Skeletal muscle tissue (tissue), 4 donors: Measurements from ENCODE around the gene DLGAP4. TPM values are rescaled to one million over a fixed set of nuclear protein-coding genes. Genes with fewer than 3 reads are reported as not detected.

Experiments
- H3K27ac ChIP-seq: one replicate; pipeline ENCODE4 v1.7.0; 2013; ENCODE audit warnings: mild to moderate bottlenecking, low read depth, low read length, inconsistent platforms
- H3K27me3 ChIP-seq, 3 donors: one replicate each; pipeline ENCODE4 v1.7.0; 2013; ENCODE audit warnings: low read length in 3 of 3; ENCODE audit not compliant: control insufficient read depth in 3 of 3, insufficient read depth in 3 of 3
- H3K36me3 ChIP-seq, 3 donors: one replicate each; pipeline ENCODE4 v1.7.0; 2013; ENCODE audit warnings: low read length in 3 of 3; ENCODE audit not compliant: control insufficient read depth in 3 of 3, insufficient read depth in 3 of 3
- H3K4me1 ChIP-seq, 3 donors: one replicate each; pipeline ENCODE4 v1.7.0; 2013; ENCODE audit warnings: low read length in 3 of 3, mild to moderate bottlenecking in 3 of 3; ENCODE audit not compliant: control insufficient read depth in 3 of 3, insufficient read depth in 3 of 3
- H3K4me3 ChIP-seq, 3 donors: one replicate each; pipeline ENCODE4 v1.7.0; 2013; ENCODE audit warnings: low read length in 3 of 3
- H3K9ac ChIP-seq, 3 donors: one replicate each; pipeline ENCODE4 v1.7.0; 2013; ENCODE audit warnings: low read length in 3 of 3, mild to moderate bottlenecking in 3 of 3, moderate library complexity in 2 of 3, low read depth in 1 of 3
- H3K9me3 ChIP-seq, 3 donors: one replicate each; pipeline ENCODE4 v1.7.0; 2013; ENCODE audit warnings: low read length in 3 of 3; ENCODE audit not compliant: control insufficient read depth in 3 of 3
- total RNA-seq: library from RNA; depleted of rRNA; stranded (reverse); fragments of >200 nt; gene quantifications from one replicate; pipeline ENCODE4 v1.2.3, GENCODE V29; 2014
- donor health status: Osteomylitis.

The DLGAP4 gene
- total RNA-seq, 1 donor from 2014 or later, result 6.8 TPM

DNA sequence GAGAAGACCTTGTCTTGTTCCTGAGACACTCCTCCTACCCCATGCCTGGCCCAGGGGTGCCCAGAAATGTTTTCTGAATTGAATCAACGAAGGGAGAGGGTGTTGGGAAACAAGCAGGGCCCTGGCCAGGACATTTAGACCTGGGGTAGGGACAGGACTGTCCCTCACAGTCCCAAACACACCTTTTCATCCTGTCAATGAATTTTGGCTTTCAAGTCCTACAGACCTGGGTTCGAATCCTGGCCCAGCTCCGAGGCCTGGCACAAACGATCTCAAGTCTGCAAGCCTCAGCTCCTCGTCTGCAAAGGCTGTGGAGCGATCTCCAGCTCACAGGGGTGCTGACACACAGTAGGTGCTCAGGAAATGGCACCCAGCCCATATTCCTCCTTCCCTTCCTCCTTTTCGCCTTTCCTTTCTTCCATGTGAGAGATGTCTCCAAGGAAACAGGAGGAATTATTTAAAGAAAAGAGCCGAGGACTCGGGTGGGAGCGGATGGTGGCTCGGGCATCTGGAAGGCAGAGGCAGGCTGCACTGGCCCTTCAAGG is 7.3 kb upstream of the DLGAP4 start:
- peaks cover 33 to 61% (median 59%) of the 10 kb centered on the region in 3 donors for H3K27me3 ChIP-seq
- H3K9ac ChIP-seq, result no peak overlapping the region
- H3K4me1 ChIP-seq, result no peaks in the 10 kb centered on the region
- no peaks in the 10 kb centered on the region for H3K36me3 ChIP-seq
- H3K9me3 ChIP-seq, result no peaks in the 10 kb centered on the region
- no peak overlapping the region for H3K4me3 ChIP-seq
- no peak overlapping the region for H3K27ac ChIP-seq

DNA sequence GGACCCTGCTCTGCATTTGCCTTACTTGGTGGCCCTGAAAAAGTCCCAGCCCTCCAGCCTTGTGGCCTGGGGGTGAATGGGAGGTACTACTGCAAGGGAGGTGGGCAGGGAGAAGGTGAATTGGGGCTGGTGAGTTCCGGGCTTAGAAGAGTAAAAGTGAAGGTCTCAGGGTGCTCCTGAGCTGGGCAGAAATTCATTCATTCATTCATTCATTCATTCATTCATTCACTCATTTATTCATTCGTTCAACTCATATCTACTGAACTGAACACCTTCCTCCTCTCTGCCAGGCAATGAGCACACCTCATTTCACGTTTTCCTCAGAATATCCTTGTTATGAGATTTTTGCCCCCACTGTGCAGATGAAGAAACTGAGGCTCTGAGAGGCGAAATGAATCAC is 6.7 kb upstream of the DLGAP4 start:
- H3K9ac ChIP-seq, result no peak overlapping the region
- H3K36me3 ChIP-seq, result no peaks in the 10 kb centered on the region
- H3K4me1 ChIP-seq, result no peaks in the 10 kb centered on the region
- H3K27me3 ChIP-seq, result peaks cover 38 to 66% (median 64%) of the 10 kb centered on the region in 3 donors
- no peaks in the 10 kb centered on the region for H3K9me3 ChIP-seq
- no peak overlapping the region for H3K4me3 ChIP-seq
- H3K27ac ChIP-seq, result no peak overlapping the region

DNA sequence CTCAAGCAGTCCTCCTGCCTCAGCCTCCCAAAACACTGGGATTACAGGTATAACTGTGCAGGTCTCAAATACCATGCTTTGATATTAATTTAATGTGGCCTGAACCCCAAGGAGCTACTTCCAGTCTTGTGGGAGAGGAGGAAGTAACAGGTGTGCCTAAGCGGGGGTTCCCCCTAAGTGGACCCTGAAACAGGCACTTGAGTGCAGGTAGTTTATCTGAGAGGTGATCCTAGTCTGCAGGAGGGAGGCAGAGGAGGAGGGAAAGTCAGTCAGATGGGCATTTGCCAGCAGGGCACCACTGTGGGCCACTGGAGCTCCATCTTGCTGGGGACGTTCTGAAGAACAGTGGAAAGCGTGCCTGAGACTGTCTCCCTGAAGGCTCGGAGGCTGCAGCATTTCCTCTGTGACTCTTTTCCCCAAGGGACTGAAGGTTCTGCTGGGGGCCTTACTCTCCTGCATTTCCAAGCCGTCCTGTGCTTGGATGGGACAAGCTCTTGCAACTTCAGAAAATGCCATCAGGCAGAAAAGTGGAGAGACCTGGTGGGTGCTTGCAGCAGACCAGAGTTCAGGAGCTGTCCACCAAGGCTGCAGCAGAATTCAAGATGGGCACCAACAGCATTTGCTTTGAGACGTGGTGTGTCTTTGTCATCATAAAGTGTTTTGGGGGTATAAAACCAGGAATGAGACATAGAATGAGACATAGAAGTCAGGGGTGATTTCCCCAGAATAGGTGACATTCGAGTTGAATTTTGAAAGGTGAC is 4.6 kb upstream of the DLGAP4 start:
- peaks cover 54 to 79% (median 77%) of the 10 kb centered on the region in 3 donors for H3K27me3 ChIP-seq

DNA sequence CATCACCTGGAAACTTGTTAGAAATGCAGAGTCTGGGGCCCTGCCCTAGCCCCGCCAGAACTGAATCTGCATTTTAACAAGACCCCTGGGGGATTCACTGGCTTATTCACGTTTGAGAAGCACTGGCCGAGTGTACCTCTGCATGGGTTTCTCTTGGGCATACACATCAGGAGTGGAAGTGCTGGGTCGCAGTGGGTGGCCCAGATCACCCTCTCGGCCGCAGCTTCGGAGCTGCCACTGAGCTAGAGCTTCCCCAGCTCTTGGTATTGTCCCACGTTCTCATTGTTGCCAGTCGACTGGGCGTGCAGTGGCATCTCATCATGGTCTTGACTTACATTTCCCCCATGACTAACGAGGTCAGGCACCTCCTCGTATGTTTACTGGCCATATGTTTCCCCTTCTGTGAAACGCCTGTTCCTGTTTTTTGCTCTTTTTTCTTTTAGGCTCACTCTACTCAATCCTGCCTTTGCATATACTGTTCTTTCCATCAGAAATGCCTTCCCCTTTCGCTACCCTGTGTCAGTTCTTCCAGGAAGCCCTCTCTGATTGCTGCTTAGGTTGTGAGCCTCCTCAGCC is 3.0 kb upstream of the DLGAP4 start:
- Histone ChIP-seq H3K9ac (no peak overlapping the region), H3K27me3 (peaks cover 66 to 84% (median 80%) of the 10 kb centered on the region in 3 donors), H3K27ac (no peak overlapping the region), H3K4me1 (peaks cover 0 to 5% (median 3%) of the 10 kb centered on the region in 3 donors), H3K36me3 (no peaks in the 10 kb centered on the region), H3K4me3 (no peak overlapping the region), H3K9me3 (no peaks in the 10 kb centered on the region)

More for the DNA sequence above, 4.6 kb upstream of the DLGAP4 start:
- Histone ChIP-seq H3K9me3 (no peaks in the 10 kb centered on the region), H3K36me3 (no peaks in the 10 kb centered on the region), H3K27ac (no peak overlapping the region), H3K4me1 (peaks cover 0 to 2% (median 2%) of the 10 kb centered on the region in 3 donors), H3K9ac (no peak overlapping the region), H3K4me3 (no peak overlapping the region)

DNA sequence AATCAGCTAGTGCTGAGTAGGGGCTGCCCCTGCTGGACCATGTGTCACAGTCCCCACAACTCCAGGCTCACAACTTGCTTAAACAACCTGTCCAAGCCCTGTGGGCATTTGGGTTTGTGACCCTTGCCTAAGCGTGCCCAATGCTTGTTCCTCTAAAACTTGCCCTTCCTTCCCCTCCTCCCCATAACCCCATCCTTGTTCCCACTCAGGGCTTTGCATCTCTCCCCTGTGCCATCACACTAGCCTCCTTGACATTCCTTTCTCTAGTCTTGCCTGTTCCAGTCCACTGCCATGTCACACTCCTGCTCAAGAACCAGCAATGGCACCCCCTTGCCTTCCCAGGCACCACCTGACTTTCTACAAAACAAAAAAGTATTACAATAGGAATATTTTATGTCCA is 2.3 kb upstream of the DLGAP4 start:
- Histone ChIP-seq H3K27me3 (peaks cover 71 to 82% (median 80%) of the 10 kb centered on the region in 3 donors), H3K36me3 (no peaks in the 10 kb centered on the region), H3K27ac (no peak overlapping the region), H3K9me3 (no peaks in the 10 kb centered on the region), H3K4me1 (peaks cover 0 to 5% (median 3%) of the 10 kb centered on the region in 3 donors), H3K9ac (no peak overlapping the region), H3K4me3 (no peak overlapping the region)

DNA sequence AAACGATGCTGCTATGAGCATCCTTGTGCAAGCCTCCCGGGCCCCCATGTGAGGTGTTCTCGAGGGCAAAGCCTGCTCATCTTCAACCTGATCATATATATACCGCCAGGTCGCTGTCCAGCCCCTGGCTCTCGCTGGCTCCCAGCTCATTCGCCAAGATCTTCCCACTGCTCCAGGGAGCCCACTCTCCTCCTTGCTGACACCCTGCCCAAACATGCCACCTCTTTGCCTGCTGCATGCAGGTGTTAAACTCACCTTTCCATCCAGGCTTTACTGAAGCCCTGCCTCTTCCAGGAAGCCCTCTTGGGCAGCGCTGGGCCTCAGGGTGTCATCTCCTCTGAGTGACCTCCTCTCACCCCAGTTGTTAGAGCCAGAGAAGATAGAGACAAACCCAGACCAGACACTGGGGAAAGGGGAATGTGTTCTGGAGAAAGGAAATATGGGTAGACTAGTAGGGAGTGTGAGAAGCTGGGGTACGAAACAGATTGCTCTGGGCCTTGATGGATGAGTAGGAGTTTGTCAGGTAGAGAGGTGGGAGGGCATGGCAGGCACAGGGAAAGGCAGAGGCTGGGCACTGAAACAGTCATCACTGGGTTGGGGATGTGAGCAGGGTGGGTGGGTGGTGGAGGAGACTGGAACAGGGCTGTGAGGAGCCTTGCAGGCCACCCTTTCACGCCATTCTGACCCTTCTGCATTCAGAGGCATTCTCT is 1.2 kb upstream of the DLGAP4 start:
- no peak overlapping the region for H3K27ac ChIP-seq
- H3K36me3 ChIP-seq, result no peaks in the 10 kb centered on the region
- H3K27me3 ChIP-seq, result peaks cover 80 to 83% (median 81%) of the 10 kb centered on the region in 3 donors
- no peak overlapping the region for H3K4me3 ChIP-seq
- H3K9ac ChIP-seq, result no peak overlapping the region
- H3K4me1 ChIP-seq, result peaks cover 0 to 5% (median 3%) of the 10 kb centered on the region in 3 donors
- H3K9me3 ChIP-seq, result no peaks in the 10 kb centered on the region

DNA sequence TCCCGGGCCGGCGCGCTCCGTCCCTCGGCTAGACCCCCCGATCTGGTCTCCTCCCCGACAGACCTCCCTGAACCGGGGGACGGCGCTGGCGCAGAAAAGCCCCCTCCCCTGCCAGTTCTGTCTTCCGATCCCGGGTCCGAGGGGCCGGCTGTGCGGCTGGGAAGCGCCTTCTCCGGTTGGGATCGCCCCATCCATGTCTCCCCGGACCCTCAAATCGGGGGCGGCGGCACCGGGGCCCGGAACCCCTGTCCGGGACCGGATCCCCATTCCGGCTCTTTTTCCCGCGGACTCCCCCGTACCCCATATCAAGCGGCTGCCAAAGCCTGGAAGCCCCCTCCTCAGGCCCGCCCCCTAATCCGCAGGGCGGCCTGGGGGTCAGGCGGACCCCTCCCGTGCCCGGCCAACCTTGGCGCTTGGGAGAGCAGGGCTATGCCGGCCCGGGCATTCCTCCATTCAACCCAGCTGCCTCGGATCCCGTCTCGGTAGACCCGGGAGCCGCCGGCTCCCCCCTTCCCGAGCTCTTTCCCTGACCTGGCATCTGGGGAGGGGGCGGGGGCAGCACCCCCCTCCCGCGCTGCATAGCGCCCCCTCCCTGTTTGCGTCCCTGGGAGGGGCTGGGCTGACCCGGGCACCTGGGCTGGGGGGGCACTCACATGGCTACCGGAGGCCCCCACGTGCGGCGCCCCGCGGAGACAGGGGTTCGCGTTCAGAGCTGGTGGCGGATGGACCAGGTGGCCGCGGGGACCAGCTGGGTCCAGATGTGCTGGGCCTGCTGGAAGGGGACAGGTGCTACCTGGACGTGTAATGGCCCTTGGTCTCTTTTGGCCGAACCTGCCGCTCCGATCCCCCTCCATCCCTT is 643 bp downstream of the DLGAP4 start:
- H3K4me3 ChIP-seq, result no peak overlapping the region
- peaks cover 83 to 87% (median 83%) of the 10 kb centered on the region in 3 donors for H3K27me3 ChIP-seq
- H3K9ac ChIP-seq, result no peak overlapping the region
- no peak overlapping the region for H3K27ac ChIP-seq
- no peaks in the 10 kb centered on the region for H3K9me3 ChIP-seq
- H3K4me1 ChIP-seq, result peaks cover 0 to 5% (median 3%) of the 10 kb centered on the region in 3 donors
- H3K36me3 ChIP-seq, result no peaks in the 10 kb centered on the region

DNA sequence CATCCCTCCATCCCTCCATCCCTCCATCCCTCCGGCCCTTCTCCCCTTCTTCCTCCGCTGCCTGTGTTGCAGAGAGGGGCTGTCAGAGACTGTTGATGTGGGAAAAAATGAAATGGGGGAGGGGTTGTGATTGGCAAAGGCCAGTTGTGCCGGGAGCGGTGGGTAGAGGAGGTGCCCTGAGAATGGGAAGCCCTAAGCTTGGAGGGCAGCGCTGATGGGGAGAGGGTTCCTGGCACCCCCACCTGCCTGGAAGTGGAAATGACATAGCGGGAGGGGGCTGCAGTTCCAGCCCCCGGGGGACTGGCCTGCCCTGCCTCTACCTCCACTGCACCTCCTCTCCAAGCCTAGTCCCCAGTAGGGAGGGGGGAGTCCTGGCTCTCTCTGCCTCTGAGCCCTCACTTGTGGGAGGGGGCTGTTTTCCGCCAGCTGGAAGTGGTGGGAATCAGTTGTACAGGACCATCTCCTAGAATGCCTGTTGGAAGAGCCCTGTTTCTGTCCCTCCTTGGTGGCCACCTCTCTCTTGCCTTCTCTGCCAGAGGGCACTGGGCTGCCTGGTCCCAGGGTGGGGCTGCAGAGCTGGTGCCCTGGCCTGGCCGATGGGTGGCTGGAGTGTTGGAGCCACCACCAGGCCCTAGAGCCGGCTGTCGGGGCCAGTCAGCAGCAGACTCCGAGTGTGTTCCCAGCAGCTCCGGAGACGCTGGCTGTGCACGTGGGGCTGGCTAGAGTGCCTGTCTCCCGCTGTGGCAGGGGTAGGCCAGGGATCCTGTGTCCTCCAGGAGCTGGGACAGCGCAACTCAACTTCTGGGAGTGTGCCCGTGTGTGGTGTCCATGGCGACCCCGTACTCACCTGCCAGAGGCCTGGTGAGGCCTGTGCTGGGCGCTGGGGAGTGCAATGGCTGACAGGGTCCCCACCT is 1.5 kb downstream of the DLGAP4 start:
- Histone ChIP-seq H3K27me3 (peaks cover 83 to 90% (median 88%) of the 10 kb centered on the region in 3 donors), H3K4me3 (no peak overlapping the region)

More for the DNA sequence above, 1.5 kb downstream of the DLGAP4 start:
- Histone ChIP-seq H3K27ac (no peak overlapping the region), H3K4me1 (peaks cover 0 to 5% (median 3%) of the 10 kb centered on the region in 3 donors), H3K36me3 (no peaks in the 10 kb centered on the region), H3K9me3 (no peaks in the 10 kb centered on the region), H3K9ac (no peak overlapping the region)
